Measurements from ENCODE around the gene PTPN18.

The PTPN18 gene

DNA sequence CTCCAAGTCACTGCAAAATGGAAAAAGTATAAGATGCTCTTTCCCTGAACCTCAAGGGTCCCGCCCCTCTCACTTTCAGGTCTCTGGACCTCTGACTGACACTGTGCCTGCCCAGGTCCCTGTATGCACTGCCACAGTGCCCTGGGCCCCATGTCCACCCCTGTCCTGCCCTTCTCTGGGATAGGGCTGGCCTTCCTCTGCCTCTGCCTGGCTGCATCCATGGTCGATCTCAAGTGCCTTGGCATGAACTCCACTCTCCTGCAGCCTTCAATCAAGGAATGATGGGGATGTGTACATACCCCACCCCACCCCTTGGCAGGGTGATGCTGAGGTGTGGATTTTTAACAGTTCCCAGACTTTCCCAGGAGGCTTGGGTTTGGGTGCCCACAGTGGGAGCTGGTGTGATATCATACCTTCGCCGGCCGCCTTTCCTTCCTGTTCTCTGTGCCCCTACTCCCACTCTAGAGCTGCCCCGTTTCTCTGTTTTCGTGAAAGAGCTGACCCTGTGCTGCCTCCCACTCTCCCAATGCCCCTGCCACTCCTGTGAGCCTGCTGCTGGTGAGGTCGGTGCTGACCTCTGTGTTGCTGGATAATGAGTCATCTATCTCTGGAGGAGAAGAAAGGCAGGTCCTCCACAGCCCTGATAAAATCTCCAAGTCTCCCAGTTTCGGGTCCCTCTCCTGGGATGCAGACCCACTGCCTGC lies 18.9 kb downstream of the PTPN18 start:
- Histone ChIP-seq H3K9me3 (ENCODE audit: control insufficient read depth in 2 of 2, low read length in 2 of 2) (no peaks in the 10 kb centered on the region), H3K4me1 (ENCODE audit: control insufficient read depth, insufficient read depth, low read length) (peaks cover 28% of the 10 kb centered on the region), H3K4me3 (ENCODE audit: low read length in 2 of 2) (no peak overlapping the region), H3K36me3 (ENCODE audit: control insufficient read depth in 2 of 2, insufficient read depth in 2 of 2, low read length in 2 of 2) (peaks cover 0 to 10% of the 10 kb centered on the region in 2 donors), H3K9ac (ENCODE audit: low read length in 2 of 2) (no peak overlapping the region), H3K27me3 (ENCODE audit: control insufficient read depth in 1 of 2, insufficient read depth in 2 of 2, low read length in 2 of 2) (no peaks in the 10 kb centered on the region), H3K27ac (ENCODE audit: low read length) (no peak overlapping the region)

DNA sequence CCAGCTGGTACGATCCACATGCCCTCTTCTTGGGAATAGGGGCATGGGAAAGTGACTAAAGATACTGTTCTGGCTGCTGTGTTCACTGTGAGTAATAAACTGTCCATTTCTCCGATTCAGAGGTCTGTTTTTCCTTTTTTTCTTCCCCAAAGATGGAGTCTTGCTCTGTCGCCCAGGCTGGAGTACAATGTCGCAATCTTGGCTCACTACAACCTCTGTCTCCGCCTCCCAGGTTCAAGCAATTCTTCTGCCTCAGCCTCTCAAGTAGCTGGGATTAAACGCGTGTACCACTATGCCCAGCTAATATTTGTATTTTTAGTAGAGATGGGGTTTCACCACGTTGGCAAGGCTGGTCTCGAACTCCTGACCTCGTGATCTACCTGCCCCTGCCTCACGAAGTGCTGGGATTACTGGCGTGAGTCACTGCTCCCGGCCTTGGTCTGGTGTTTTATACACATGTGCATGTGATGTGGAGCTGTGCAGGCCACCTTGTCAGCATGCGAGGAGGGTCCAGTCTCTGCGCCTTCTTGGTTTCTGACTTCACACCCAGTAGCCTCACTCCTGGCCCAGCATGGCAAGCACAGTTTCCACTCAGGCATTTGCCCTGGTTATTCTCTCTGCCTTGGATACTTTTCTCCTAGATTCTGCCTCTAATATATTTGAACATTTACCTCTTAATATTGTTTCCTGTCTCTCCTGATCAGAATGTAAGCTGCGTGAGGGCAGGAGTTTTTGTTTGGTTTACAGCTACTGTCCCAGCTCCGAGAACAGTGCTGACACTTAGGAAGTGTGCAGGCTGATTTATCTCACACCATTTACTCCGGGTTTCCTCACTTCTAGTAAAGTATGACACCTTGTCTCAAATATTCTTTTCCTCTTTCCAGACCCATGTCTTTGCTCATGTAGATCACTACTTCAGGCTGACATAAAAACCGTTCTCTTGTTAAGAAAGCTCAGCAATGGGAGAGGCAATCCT lies 19.7 kb downstream of the PTPN18 start:
- peaks cover 0 to 10% of the 10 kb centered on the region in 2 donors for H3K36me3 ChIP-seq (ENCODE audit: control insufficient read depth in 2 of 2, insufficient read depth in 2 of 2, low read length in 2 of 2)
- H3K4me3 ChIP-seq (ENCODE audit: low read length in 2 of 2): no peak overlapping the region
- H3K27ac ChIP-seq (ENCODE audit: low read length): no peak overlapping the region

DNA sequence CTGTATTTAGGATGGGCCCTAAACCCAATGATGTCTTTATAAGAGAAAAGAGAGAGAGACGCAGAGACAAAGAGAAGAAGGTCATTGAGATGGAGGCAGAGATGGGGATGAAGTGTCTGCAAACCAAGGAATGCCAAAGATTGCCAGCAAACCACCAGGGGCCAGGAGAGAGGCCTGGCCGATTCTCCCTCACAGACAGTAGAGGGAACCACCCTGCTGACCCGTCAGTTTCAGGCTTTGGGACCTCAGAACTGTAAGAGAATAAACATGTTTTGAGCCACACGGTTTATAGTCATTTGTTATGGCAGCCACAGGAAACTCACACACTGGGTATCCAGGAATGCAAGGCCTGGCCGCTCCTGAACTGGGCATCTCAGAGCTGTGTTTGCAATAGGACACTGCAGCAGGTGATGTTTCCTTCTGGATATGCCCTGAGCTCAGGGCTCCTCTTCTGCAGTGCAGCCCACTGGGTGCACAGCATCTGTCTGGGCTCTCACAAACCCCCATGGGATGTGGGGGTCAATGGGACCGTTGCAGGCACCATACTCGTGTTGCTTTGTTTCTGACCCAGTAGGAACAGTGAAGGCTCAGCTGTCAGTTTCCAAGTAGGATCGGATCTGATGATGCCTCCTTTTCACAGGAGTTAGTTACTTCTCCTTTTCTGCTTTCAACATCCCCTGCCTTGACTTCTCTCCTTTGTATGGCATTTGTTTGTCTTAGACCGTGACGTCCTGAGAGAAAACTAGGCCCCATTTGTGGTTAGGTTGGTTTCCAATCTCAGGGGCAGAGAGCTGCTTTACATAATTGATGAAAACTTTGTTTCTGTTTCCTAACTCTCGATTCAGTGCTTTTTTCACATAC lies 20.8 kb downstream of the PTPN18 start:
- Histone ChIP-seq H3K9ac (ENCODE audit: low read length in 2 of 2) (no peak overlapping the region), H3K4me1 (ENCODE audit: control insufficient read depth, insufficient read depth, low read length) (peaks cover 23% of the 10 kb centered on the region), H3K36me3 (ENCODE audit: control insufficient read depth in 2 of 2, insufficient read depth in 2 of 2, low read length in 2 of 2) (peaks cover 0 to 8% of the 10 kb centered on the region in 2 donors), H3K27me3 (ENCODE audit: control insufficient read depth in 1 of 2, insufficient read depth in 2 of 2, low read length in 2 of 2) (no peaks in the 10 kb centered on the region), H3K4me3 (ENCODE audit: low read length in 2 of 2) (no peak overlapping the region), H3K9me3 (ENCODE audit: control insufficient read depth in 2 of 2, low read length in 2 of 2) (no peaks in the 10 kb centered on the region), H3K27ac (ENCODE audit: low read length) (no peak overlapping the region)

More for the DNA sequence above, 19.7 kb downstream of the PTPN18 start:
- Histone ChIP-seq H3K27me3 (ENCODE audit: control insufficient read depth in 1 of 2, insufficient read depth in 2 of 2, low read length in 2 of 2) (no peaks in the 10 kb centered on the region), H3K9ac (ENCODE audit: low read length in 2 of 2) (no peak overlapping the region), H3K9me3 (ENCODE audit: control insufficient read depth in 2 of 2, low read length in 2 of 2) (no peaks in the 10 kb centered on the region), H3K4me1 (ENCODE audit: control insufficient read depth, insufficient read depth, low read length) (peaks cover 31% of the 10 kb centered on the region)

DNA sequence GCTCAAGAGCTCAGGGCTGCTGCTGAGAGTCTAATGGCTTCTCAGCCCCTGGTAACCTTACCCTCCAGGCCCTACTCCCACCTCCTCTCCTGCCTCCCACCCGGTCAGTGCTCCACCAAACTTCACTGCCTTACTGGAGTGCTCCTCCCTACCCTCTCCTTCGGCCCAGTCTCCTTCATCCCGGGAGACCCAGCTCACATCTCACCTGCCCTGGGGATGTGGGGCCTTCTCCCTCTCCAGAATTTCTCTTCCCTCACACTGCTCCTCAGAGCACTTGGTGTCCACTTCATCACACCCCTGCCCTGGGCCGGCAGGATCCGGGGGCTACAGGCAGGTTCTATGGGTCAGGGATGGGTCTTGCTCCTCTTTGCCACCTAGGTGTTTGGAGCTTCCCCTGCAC lies 21.6 kb downstream of the PTPN18 start:
- H3K36me3 ChIP-seq (ENCODE audit: control insufficient read depth in 2 of 2, insufficient read depth in 2 of 2, low read length in 2 of 2): peaks cover 0 to 8% of the 10 kb centered on the region in 2 donors
- no peaks in the 10 kb centered on the region for H3K9me3 ChIP-seq (ENCODE audit: control insufficient read depth in 2 of 2, low read length in 2 of 2)
- H3K9ac ChIP-seq (ENCODE audit: low read length in 2 of 2): no peak overlapping the region
- peaks cover 23% of the 10 kb centered on the region for H3K4me1 ChIP-seq (ENCODE audit: control insufficient read depth, insufficient read depth, low read length)
- no peak overlapping the region for H3K4me3 ChIP-seq (ENCODE audit: low read length in 2 of 2)
- no peak overlapping the region for H3K27ac ChIP-seq (ENCODE audit: low read length)
- H3K27me3 ChIP-seq (ENCODE audit: control insufficient read depth in 1 of 2, insufficient read depth in 2 of 2, low read length in 2 of 2): no peaks in the 10 kb centered on the region

DNA sequence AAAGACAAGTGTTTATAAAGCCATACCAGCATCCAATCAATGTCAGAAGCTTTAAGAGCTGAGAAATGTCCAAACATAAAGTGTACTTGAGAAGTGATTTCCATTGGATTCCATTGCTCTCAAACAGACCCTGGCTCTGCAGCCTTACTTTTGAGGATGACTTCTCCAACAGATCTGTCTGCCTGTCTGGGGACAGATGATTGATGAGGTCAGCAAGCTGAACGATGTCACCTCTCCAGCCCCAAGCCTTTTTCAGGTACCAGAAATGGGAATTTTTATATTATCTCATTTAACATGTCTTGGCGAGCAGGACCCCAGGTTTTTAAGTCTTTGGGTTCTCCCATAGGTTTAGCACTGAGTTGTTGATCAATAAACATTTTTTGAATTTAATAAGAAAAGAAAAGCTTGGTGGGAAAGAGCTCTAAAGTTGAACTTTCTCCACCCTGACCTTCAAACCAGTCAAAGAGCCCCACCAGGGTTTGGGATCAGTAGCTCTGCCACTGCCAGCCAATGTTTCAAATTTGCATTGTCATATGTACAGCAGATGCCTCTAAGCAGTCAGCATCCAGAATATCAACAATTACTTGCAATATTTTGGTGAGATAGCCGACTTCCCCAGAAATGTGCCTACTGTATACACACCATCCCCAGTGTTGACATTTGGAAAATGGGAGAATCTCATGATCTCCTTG lies 22.5 kb downstream of the PTPN18 start:
- Histone ChIP-seq H3K4me1 (ENCODE audit: control insufficient read depth, insufficient read depth, low read length) (peaks cover 14% of the 10 kb centered on the region), H3K9me3 (ENCODE audit: control insufficient read depth in 2 of 2, low read length in 2 of 2) (no peaks in the 10 kb centered on the region), H3K4me3 (ENCODE audit: low read length in 2 of 2) (no peak overlapping the region), H3K36me3 (ENCODE audit: control insufficient read depth in 2 of 2, insufficient read depth in 2 of 2, low read length in 2 of 2) (peaks cover 0 to 11% of the 10 kb centered on the region in 2 donors), H3K27me3 (ENCODE audit: control insufficient read depth in 1 of 2, insufficient read depth in 2 of 2, low read length in 2 of 2) (no peaks in the 10 kb centered on the region), H3K9ac (ENCODE audit: low read length in 2 of 2) (no peak overlapping the region), H3K27ac (ENCODE audit: low read length) (no peak overlapping the region)

DNA sequence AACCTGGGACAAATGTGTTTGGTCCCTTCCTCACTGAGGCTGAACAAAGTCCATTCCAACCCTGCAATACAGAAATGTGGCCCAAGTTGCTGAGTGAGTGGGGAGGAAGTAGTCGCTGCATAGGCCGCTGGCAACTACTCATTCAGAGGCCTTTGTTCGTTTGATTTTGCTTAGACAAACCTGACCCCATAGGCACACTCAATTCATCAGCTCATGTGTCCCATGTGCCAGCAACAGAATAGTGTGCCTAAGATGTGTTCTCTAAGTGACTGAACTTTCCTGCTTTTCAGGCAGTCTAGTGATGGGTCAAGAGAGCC lies 23.0 kb downstream of the PTPN18 start:
- Histone ChIP-seq H3K9ac (ENCODE audit: low read length in 2 of 2) (no peak overlapping the region), H3K27me3 (ENCODE audit: control insufficient read depth in 1 of 2, insufficient read depth in 2 of 2, low read length in 2 of 2) (no peaks in the 10 kb centered on the region), H3K27ac (ENCODE audit: low read length) (no peak overlapping the region), H3K36me3 (ENCODE audit: control insufficient read depth in 2 of 2, insufficient read depth in 2 of 2, low read length in 2 of 2) (peaks cover 0 to 11% of the 10 kb centered on the region in 2 donors), H3K4me3 (ENCODE audit: low read length in 2 of 2) (no peak overlapping the region), H3K4me1 (ENCODE audit: control insufficient read depth, insufficient read depth, low read length) (peaks cover 9% of the 10 kb centered on the region), H3K9me3 (ENCODE audit: control insufficient read depth in 2 of 2, low read length in 2 of 2) (no peaks in the 10 kb centered on the region)

DNA sequence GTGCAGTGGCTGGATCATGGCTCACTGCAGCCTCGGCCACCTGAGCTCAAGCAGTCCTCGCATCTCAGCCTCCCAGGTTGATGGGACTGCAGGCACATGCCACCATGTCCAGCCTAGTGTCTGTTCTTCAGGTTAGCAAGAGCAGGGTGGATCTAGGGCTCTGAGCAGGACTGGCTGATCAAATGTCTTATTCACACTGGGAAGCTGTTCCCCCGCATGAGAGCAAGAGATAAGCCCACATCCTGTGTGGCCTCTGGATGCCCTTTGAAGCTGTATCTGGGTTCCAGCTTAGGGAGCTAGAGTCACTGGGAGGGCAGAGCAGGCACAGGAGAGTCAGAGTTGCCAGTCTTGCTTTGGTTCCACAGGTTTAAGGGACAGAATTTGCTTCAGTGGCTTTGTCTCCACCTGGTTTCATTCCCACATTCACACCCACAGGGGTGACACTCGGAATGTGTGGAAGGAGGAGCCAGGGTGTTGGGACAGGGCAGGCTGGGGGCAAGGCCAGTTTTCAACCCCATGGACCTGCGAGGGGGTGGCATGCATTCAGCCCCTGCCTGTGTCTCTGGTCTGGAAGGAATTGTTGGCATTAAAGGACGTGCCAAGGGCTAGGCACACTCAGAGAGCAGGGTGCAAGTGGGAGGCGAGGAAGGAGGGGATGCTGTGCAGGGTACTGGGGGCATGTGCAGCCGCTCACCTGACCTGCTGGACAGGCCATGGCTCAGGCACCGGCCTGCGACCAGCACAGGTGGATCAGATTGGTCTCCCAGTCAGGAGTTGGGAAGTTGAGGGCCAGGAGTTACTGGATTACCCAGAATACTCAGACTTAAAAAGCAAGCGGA lies 24.5 kb downstream of the PTPN18 start:
- H3K9ac ChIP-seq (ENCODE audit: low read length in 2 of 2): no peak overlapping the region
- peaks cover 6% of the 10 kb centered on the region for H3K4me1 ChIP-seq (ENCODE audit: control insufficient read depth, insufficient read depth, low read length)
- H3K9me3 ChIP-seq (ENCODE audit: control insufficient read depth in 2 of 2, low read length in 2 of 2): no peaks in the 10 kb centered on the region
- peaks cover 0 to 7% of the 10 kb centered on the region in 2 donors for H3K36me3 ChIP-seq (ENCODE audit: control insufficient read depth in 2 of 2, insufficient read depth in 2 of 2, low read length in 2 of 2)
- no peak overlapping the region for H3K27ac ChIP-seq (ENCODE audit: low read length)
- H3K4me3 ChIP-seq (ENCODE audit: low read length in 2 of 2): no peak overlapping the region
- H3K27me3 ChIP-seq (ENCODE audit: control insufficient read depth in 1 of 2, insufficient read depth in 2 of 2, low read length in 2 of 2): no peaks in the 10 kb centered on the region

DNA sequence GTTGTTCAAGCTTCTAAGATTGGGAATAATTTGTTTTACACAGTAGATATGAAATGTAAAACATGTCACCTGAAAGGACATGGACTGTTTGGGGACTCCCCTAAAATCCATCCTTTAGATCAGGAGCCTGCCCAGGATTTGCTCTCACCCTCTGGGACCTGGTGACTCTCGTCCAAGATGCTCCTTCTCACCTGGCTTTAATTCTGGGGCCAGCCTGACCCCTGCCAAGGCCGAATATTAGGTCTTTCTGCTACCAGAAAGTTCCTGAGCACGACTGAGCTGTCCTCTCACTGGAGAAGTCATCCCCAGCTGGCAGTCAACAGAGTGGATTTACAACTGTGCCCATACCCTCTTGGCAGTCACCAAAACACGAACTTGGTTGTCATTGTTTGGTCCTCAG lies 25.3 kb downstream of the PTPN18 start:
- Histone ChIP-seq H3K9ac (ENCODE audit: low read length in 2 of 2) (no peak overlapping the region), H3K4me1 (ENCODE audit: control insufficient read depth, insufficient read depth, low read length) (peaks cover 8% of the 10 kb centered on the region), H3K27ac (ENCODE audit: low read length) (no peak overlapping the region), H3K36me3 (ENCODE audit: control insufficient read depth in 2 of 2, insufficient read depth in 2 of 2, low read length in 2 of 2) (peaks cover 0 to 4% of the 10 kb centered on the region in 2 donors), H3K27me3 (ENCODE audit: control insufficient read depth in 1 of 2, insufficient read depth in 2 of 2, low read length in 2 of 2) (no peaks in the 10 kb centered on the region), H3K4me3 (ENCODE audit: low read length in 2 of 2) (no peak overlapping the region), H3K9me3 (ENCODE audit: control insufficient read depth in 2 of 2, low read length in 2 of 2) (no peaks in the 10 kb centered on the region)

DNA sequence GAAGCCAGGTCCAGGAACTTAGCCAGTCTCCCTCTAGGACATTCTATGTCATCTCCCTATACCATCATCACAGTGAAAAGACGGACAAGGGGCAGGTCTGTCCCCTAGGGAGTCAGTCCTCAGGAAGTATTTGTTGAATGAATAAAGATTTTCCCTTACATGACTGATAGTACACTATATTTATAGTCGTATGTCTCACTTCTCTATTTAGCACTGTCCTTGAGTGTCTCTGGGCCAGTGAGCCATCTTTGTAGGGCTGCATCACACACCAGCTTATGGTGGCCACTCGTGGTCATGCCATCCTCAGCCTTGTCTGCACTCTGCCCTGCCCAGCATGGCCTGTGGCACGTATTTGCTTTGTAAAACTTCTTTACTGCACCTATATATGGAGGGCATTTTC lies 25.8 kb downstream of the PTPN18 start:
- no peak overlapping the region for H3K27ac ChIP-seq (ENCODE audit: low read length)
- no peaks in the 10 kb centered on the region for H3K27me3 ChIP-seq (ENCODE audit: control insufficient read depth in 1 of 2, insufficient read depth in 2 of 2, low read length in 2 of 2)
- H3K4me3 ChIP-seq (ENCODE audit: low read length in 2 of 2): no peak overlapping the region
- peaks cover 0 to 4% of the 10 kb centered on the region in 2 donors for H3K36me3 ChIP-seq (ENCODE audit: control insufficient read depth in 2 of 2, insufficient read depth in 2 of 2, low read length in 2 of 2)
- H3K9me3 ChIP-seq (ENCODE audit: control insufficient read depth in 2 of 2, low read length in 2 of 2): no peaks in the 10 kb centered on the region
- no peak overlapping the region for H3K9ac ChIP-seq (ENCODE audit: low read length in 2 of 2)
- peaks cover 10% of the 10 kb centered on the region for H3K4me1 ChIP-seq (ENCODE audit: control insufficient read depth, insufficient read depth, low read length)
